BJ (cell line): ENCODE data around the gene EPHA3. TPM values are rescaled to one million over a fixed set of nuclear protein-coding genes. Genes with fewer than 3 reads are reported as not detected.

Experiments
- CTCF ChIA-PET: fragments of 350-600 bp; formaldehyde crosslinking; extraction: SDS; loops from one replicate; lab custom pipeline; 2021; ENCODE audit warnings: antibody characterized with exemption, inconsistent platforms; lab: Yijun Ruan, JAX
- POLR2A ChIA-PET: fragments of 300-600 bp; sonication (Branson Sonifier 250); formaldehyde crosslinking; extraction: SDS; loops from one replicate; lab custom pipeline; 2021; ENCODE audit warnings: antibody characterized with exemption; lab: Charles Lee
- DNase-seq: peaks from one replicate; pipeline ENCODE4 v3.0.0-alpha.2; 2011; ENCODE audit warnings: low read depth
- H3K27me3 ChIP-seq: 2 replicates; pipeline ENCODE4 v1.6.0; 2011; ENCODE audit warnings: low read length; ENCODE audit not compliant: control insufficient read depth, insufficient read depth
- H3K36me3 ChIP-seq: 2 replicates; pipeline ENCODE4 v1.5.1; 2011; ENCODE audit warnings: low read length; ENCODE audit not compliant: control insufficient read depth, insufficient read depth
- H3K4me3 ChIP-seq: 2 replicates; pipeline ENCODE4 v1.5.1; 2011; ENCODE audit warnings: low read depth, mild to moderate bottlenecking, control low read depth, low read length
- CTCF ChIP-seq: IDR thresholded peaks from 2 replicates; pipeline ENCODE4 v1.5.1; 2011; ENCODE audit warnings: low read depth, mild to moderate bottlenecking, control low read depth, inconsistent platforms, low read length, moderate library complexity; ENCODE audit not compliant: insufficient read depth
- polyA plus RNA-seq: library from polyadenylated mRNA; depleted of rRNA; stranded (reverse); fragments of >200 nt; gene quantifications from 2 replicates; pipeline ENCODE4 v1.2.3, GENCODE V29; 2011

EPHA3 gene
- polyA plus RNA-seq, 1 experiment = 0.12 TPM

- no peaks in the 10 kb centered on the region for H3K36me3 ChIP-seq
- POLR2A ChIA-PET = no interaction called here
- H3K4me3 ChIP-seq = no peak overlapping the region
- DNase-seq = no peak
- H3K27me3 ChIP-seq = no peaks in the 10 kb centered on the region
- CTCF ChIA-PET = no interaction called here
- TF ChIP-seq CTCF = no peak
Observed at GRCh38 chr3:89173546-89173945, 66.1 kb downstream of the EPHA3 start.

- no peak for TF ChIP-seq CTCF
- Histone ChIP-seq H3K27me3 (no peaks in the 10 kb centered on the region), H3K36me3 (no peaks in the 10 kb centered on the region), H3K4me3 (no peak overlapping the region)
- no peak for DNase-seq
- ChIA-PET POLR2A (no interaction called here), CTCF (interaction anchor here (0.6 kb wide), 1 partner anchor 11 kb away, joined by 3 read pairs; no protein-coding TSS in a partner anchor)
Observed at GRCh38 chr3:89179355-89180001, 72.1 kb downstream of the EPHA3 start.

- Histone ChIP-seq H3K36me3 (no peaks in the 10 kb centered on the region), H3K4me3 (no peak overlapping the region), H3K27me3 (no peaks in the 10 kb centered on the region)
- ChIA-PET POLR2A (no interaction called here), CTCF (interaction anchor here (0.6 kb wide), 1 partner anchor 12 kb away, joined by 3 read pairs; no protein-coding TSS in a partner anchor)
- no peak for DNase-seq
- no peak for TF ChIP-seq CTCF
Observed at GRCh38 chr3:89180334-89180733, 72.9 kb downstream of the EPHA3 start.

- ChIA-PET POLR2A (no interaction called here), CTCF (no interaction called here)
- Histone ChIP-seq H3K36me3 (no peaks in the 10 kb centered on the region), H3K27me3 (no peaks in the 10 kb centered on the region), H3K4me3 (no peak overlapping the region)
- TF ChIP-seq CTCF = no peak
- no peak for DNase-seq
Observed at GRCh38 chr3:89182056-89182455, 74.6 kb downstream of the EPHA3 start.

GRCh38 chr3:89184151-89184995 is 77.0 kb downstream of the EPHA3 start:
- Histone ChIP-seq H3K36me3 (no peaks in the 10 kb centered on the region), H3K4me3 (no peak overlapping the region), H3K27me3 (no peaks in the 10 kb centered on the region)
- no peak for TF ChIP-seq CTCF
- ChIA-PET POLR2A (no interaction called here), CTCF (no interaction called here)
- DNase-seq = no peak
